Measurements from ENCODE around the gene C1QTNF1.

Gene C1QTNF1

GRCh38 chr17:78995022-78995760, 28.8 kb upstream of the C1QTNF1 start:
- Histone ChIP-seq H3K36me3 (ENCODE audit: control insufficient read depth, insufficient read depth, low read length) (peaks cover 43% of the 10 kb centered on the region), H3K4me1 (ENCODE audit: control insufficient read depth, insufficient read depth, low read length) (no peaks in the 10 kb centered on the region), H3K27ac (ENCODE audit: low read depth, low read length) (no peak overlapping the region)

GRCh38 chr17:78995761-78996451, 28.1 kb upstream of the C1QTNF1 start:
- Histone ChIP-seq H3K9me3 (ENCODE audit: control insufficient read depth, insufficient read depth, low read length) (no peaks in the 10 kb centered on the region), H3K27ac (ENCODE audit: low read depth, low read length) (no peak overlapping the region), H3K4me3 (ENCODE audit: low read depth, low read length) (no peak overlapping the region), H3K4me1 (ENCODE audit: control insufficient read depth, insufficient read depth, low read length) (no peaks in the 10 kb centered on the region), H3K36me3 (ENCODE audit: control insufficient read depth, insufficient read depth, low read length) (peaks cover 40% of the 10 kb centered on the region), H3K27me3 (ENCODE audit: control insufficient read depth, insufficient read depth, low read length) (peaks cover 5% of the 10 kb centered on the region; the same call in 1 of the 2 replicates), H3K9ac (ENCODE audit: low read depth, low read length) (no peak overlapping the region)

More at GRCh38 chr17:78995022-78995760, 28.8 kb upstream of the C1QTNF1 start:
- Histone ChIP-seq H3K27me3 (ENCODE audit: control insufficient read depth, insufficient read depth, low read length) (no peaks in the 10 kb centered on the region; the same call in 1 of the 2 replicates), H3K9me3 (ENCODE audit: control insufficient read depth, insufficient read depth, low read length) (no peaks in the 10 kb centered on the region), H3K4me3 (ENCODE audit: low read depth, low read length) (no peak overlapping the region), H3K9ac (ENCODE audit: low read depth, low read length) (no peak overlapping the region)

DNA sequence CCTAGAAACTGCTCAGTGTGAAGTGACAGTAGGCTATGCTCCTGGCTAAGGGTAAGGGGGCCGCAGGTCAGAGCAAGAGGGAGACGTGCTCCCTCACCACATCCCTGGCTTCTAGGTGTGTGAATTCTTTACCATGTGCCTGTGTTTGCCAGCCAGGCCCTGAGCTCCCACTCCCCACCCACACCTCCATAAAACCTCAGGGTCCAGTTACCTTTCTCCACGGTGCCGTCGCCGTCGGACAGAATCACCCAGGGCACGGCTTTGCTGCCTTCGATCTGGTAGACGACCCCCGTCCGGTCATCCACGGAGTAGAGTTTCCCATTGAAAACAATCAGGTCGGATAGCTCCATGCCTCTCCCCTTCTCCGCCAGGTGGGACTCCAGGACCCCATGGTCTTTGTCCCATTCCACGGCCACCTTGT, 27.2 kb upstream of the C1QTNF1 start:
- Histone ChIP-seq H3K9me3 (ENCODE audit: control insufficient read depth, insufficient read depth, low read length) (no peaks in the 10 kb centered on the region), H3K36me3 (ENCODE audit: control insufficient read depth, insufficient read depth, low read length) (peaks cover 33% of the 10 kb centered on the region), H3K27me3 (ENCODE audit: control insufficient read depth, insufficient read depth, low read length) (peaks cover 13% of the 10 kb centered on the region; the same call in 1 of the 2 replicates), H3K9ac (ENCODE audit: low read depth, low read length) (no peak overlapping the region), H3K27ac (ENCODE audit: low read depth, low read length) (no peak overlapping the region), H3K4me3 (ENCODE audit: low read depth, low read length) (no peak overlapping the region), H3K4me1 (ENCODE audit: control insufficient read depth, insufficient read depth, low read length) (no peaks in the 10 kb centered on the region)

GRCh38 chr17:78997231-78997741, 26.7 kb upstream of the C1QTNF1 start:
- no peak overlapping the region for H3K27ac ChIP-seq (ENCODE audit: low read depth, low read length)
- no peaks in the 10 kb centered on the region for H3K9me3 ChIP-seq (ENCODE audit: control insufficient read depth, insufficient read depth, low read length)
- H3K4me3 ChIP-seq (ENCODE audit: low read depth, low read length): no peak overlapping the region
- peaks cover 31% of the 10 kb centered on the region for H3K36me3 ChIP-seq (ENCODE audit: control insufficient read depth, insufficient read depth, low read length)
- peaks cover 18% of the 10 kb centered on the region for H3K27me3 ChIP-seq (ENCODE audit: control insufficient read depth, insufficient read depth, low read length)
- no peaks in the 10 kb centered on the region for H3K4me1 ChIP-seq (ENCODE audit: control insufficient read depth, insufficient read depth, low read length)
- no peak overlapping the region for H3K9ac ChIP-seq (ENCODE audit: low read depth, low read length)

GRCh38 chr17:78997881-78998280, 26.1 kb upstream of the C1QTNF1 start:
- Histone ChIP-seq H3K36me3 (ENCODE audit: control insufficient read depth, insufficient read depth, low read length) (peaks cover 31% of the 10 kb centered on the region), H3K9me3 (ENCODE audit: control insufficient read depth, insufficient read depth, low read length) (no peaks in the 10 kb centered on the region), H3K27me3 (ENCODE audit: control insufficient read depth, insufficient read depth, low read length) (peaks cover 24% of the 10 kb centered on the region), H3K4me1 (ENCODE audit: control insufficient read depth, insufficient read depth, low read length) (no peaks in the 10 kb centered on the region), H3K9ac (ENCODE audit: low read depth, low read length) (no peak overlapping the region), H3K4me3 (ENCODE audit: low read depth, low read length) (no peak overlapping the region), H3K27ac (ENCODE audit: low read depth, low read length) (no peak overlapping the region)

- Histone ChIP-seq H3K27me3 (ENCODE audit: control insufficient read depth, insufficient read depth, low read length) (peaks cover 30% of the 10 kb centered on the region), H3K9ac (ENCODE audit: low read depth, low read length) (no peak overlapping the region), H3K36me3 (ENCODE audit: control insufficient read depth, insufficient read depth, low read length) (peaks cover 29% of the 10 kb centered on the region), H3K4me1 (ENCODE audit: control insufficient read depth, insufficient read depth, low read length) (no peaks in the 10 kb centered on the region), H3K9me3 (ENCODE audit: control insufficient read depth, insufficient read depth, low read length) (no peaks in the 10 kb centered on the region), H3K27ac (ENCODE audit: low read depth, low read length) (no peak overlapping the region), H3K4me3 (ENCODE audit: low read depth, low read length) (no peak overlapping the region)
Measured at GRCh38 chr17:78998311-78999055, 25.5 kb upstream of the C1QTNF1 start.

DNA sequence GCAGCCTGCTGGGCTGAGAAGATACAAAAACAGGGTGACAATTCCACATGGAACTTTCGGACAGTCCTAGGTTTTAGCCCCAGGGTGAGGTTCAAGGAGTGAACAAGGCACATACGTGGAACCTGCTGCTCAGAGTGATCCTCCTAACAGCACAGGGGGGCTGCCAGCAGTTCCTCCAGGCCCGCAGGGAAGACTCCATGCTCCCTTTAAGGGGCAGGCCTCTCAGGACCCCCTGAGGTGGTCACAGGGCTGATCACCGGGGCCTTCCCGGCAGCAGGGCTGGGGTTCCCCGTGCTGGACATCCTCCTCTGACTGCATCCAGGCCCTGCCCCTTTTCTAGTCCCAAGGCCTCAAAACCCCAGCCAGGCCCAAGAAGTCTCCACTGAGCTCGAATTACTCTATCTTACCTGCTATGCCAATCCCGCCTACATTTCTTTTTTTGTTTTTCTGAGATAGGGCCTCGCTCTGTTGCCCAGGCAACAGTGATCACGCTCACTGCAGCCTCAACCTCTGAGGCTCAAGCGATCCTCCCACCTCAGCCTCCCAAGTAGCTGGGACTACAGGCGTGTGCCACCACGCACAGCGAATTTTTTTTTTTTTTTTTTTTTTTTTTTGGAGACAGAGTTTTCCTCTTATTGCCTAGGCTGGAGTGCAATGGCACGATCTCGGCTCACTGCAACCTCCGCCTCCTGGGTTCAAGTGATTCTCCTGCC, 24.8 kb upstream of the C1QTNF1 start:
- H3K4me1 ChIP-seq (ENCODE audit: control insufficient read depth, insufficient read depth, low read length): no peaks in the 10 kb centered on the region
- H3K9me3 ChIP-seq (ENCODE audit: control insufficient read depth, insufficient read depth, low read length): no peaks in the 10 kb centered on the region
- H3K36me3 ChIP-seq (ENCODE audit: control insufficient read depth, insufficient read depth, low read length): peaks cover 27% of the 10 kb centered on the region
- no peak overlapping the region for H3K27ac ChIP-seq (ENCODE audit: low read depth, low read length)
- H3K27me3 ChIP-seq (ENCODE audit: control insufficient read depth, insufficient read depth, low read length): peaks cover 32% of the 10 kb centered on the region
- no peak overlapping the region for H3K4me3 ChIP-seq (ENCODE audit: low read depth, low read length)
- H3K9ac ChIP-seq (ENCODE audit: low read depth, low read length): no peak overlapping the region

GRCh38 chr17:78999947-79000395, 24.0 kb upstream of the C1QTNF1 start:
- no peak overlapping the region for H3K9ac ChIP-seq (ENCODE audit: low read depth, low read length)
- H3K27ac ChIP-seq (ENCODE audit: low read depth, low read length): no peak overlapping the region
- peaks cover 27% of the 10 kb centered on the region for H3K36me3 ChIP-seq (ENCODE audit: control insufficient read depth, insufficient read depth, low read length)
- H3K9me3 ChIP-seq (ENCODE audit: control insufficient read depth, insufficient read depth, low read length): no peaks in the 10 kb centered on the region
- no peaks in the 10 kb centered on the region for H3K4me1 ChIP-seq (ENCODE audit: control insufficient read depth, insufficient read depth, low read length)
- no peak overlapping the region for H3K4me3 ChIP-seq (ENCODE audit: low read depth, low read length)
- peaks cover 32% of the 10 kb centered on the region for H3K27me3 ChIP-seq (ENCODE audit: control insufficient read depth, insufficient read depth, low read length)

DNA sequence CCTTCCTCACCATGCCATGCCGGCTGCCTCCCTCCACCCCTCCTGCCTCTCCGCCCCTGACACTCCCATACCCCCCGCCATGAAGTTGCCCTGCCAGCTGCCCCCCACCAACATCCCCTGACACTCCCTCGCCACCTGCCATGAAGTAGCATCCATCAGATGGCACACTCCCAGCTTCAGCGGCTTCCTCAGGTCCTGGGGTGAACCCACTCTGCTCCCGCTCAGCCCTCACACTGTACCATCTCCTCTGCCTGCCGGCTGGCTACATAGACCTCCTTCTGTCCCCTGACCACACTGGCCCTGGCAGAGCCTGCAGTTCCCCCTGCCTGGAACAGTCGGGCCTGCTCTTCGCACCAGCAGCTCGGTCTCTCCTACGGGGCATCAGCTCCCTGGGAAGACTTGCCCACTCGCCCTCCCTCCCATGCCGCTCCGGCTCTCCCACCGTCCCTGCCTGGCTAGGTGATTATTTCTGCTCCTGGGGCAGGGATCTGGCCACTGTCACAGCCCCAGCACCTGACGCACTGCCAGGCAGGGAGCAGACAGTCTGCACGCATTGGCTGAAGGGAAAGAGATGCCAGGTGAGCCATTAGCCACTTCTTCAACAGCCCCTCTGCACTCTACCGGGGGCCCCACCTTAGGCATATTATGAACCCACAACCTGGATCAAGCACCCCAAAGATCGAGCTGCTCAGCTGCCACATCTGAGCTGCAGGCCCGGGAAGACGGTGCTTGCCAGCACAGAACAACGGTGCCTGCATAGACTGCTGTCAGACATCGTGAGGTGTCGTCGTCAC, 23.4 kb upstream of the C1QTNF1 start:
- Histone ChIP-seq H3K36me3 (ENCODE audit: control insufficient read depth, insufficient read depth, low read length) (peaks cover 27% of the 10 kb centered on the region), H3K4me3 (ENCODE audit: low read depth, low read length) (no peak overlapping the region), H3K27ac (ENCODE audit: low read depth, low read length) (no peak overlapping the region), H3K9ac (ENCODE audit: low read depth, low read length) (no peak overlapping the region), H3K4me1 (ENCODE audit: control insufficient read depth, insufficient read depth, low read length) (no peaks in the 10 kb centered on the region), H3K9me3 (ENCODE audit: control insufficient read depth, insufficient read depth, low read length) (no peaks in the 10 kb centered on the region), H3K27me3 (ENCODE audit: control insufficient read depth, insufficient read depth, low read length) (peaks cover 38% of the 10 kb centered on the region)

Measured in HUES48 (cell line).